Measurements from ENCODE around the gene BST2.

GRCh38 chr19:17402982-17403855 lies 2.2 kb downstream of the BST2 start:
- no peak for TF ChIP-seq MAFK (IDR thresholded peaks at IDR 0.05; ENCODE audit: low read depth, low read length)
- TF ChIP-seq BHLHE40 (IDR thresholded peaks at IDR 0.05; ENCODE audit: low read depth, low read length) = no peak
- TF ChIP-seq CEBPB (IDR thresholded peaks at IDR 0.05; ENCODE audit: low read depth, low read length) = no peak
- no peak for TF ChIP-seq POLR2A (IDR thresholded peaks at IDR 0.05; ENCODE audit: low read depth, low read length)
- no peak for TF ChIP-seq CTCF (conservative IDR thresholded peaks at IDR 0.05; ENCODE audit: low read depth, low read length)

All from IMR-90 (cell line).